Neural cell (in vitro differentiated cells): Measurements from ENCODE around the gene SMCO4. TPM values are rescaled to one million over a fixed set of nuclear protein-coding genes. Genes with fewer than 3 reads are reported as not detected.

ENCODE experiments used
- H2AFZ ChIP-seq: fragments of 200-600, 300-800 bp; sonication (generic), shearing (Covaris generic); 2 replicates; pipeline ENCODE4 v1.6.0; 2014; ENCODE audit warnings: low read depth, mild to moderate bottlenecking, antibody characterized with exemption, low read length, moderate library complexity
- H3F3A ChIP-seq: fragments of 200-600 bp; shearing (Covaris generic); 2 replicates; pipeline ENCODE4 v1.6.1; 2016; ENCODE audit warnings: mild to moderate bottlenecking, moderate library complexity, mixed read lengths, antibody characterized with exemption, low read length; ENCODE audit not compliant: insufficient read depth, poor library complexity, severe bottlenecking
- H3K27ac ChIP-seq: fragments of 200-600, 300-800 bp; sonication (generic), shearing (Covaris generic); 2 replicates; pipeline ENCODE4 v1.5.1; 2014; ENCODE audit warnings: mild to moderate bottlenecking, low read length, moderate library complexity
- H3K27me3 ChIP-seq: fragments of 300-800, 200-600 bp; sonication (generic), shearing (Covaris generic); 2 replicates; pipeline ENCODE4 v1.6.0; 2014; ENCODE audit warnings: mild to moderate bottlenecking, low read depth, low read length, moderate library complexity; ENCODE audit not compliant: insufficient read depth
- H3K36me3 ChIP-seq: fragments of 300-800, 200-600 bp; sonication (generic), shearing (Covaris generic); 2 replicates; pipeline ENCODE4 v1.5.1; 2014; ENCODE audit warnings: mild to moderate bottlenecking, antibody characterized with exemption, low read length, moderate library complexity; ENCODE audit not compliant: insufficient read depth
- H3K4me2 ChIP-seq: fragments of 300-800, 200-600 bp; sonication (generic), shearing (Covaris generic); 2 replicates; pipeline ENCODE4 v1.6.0; 2014; ENCODE audit warnings: mild to moderate bottlenecking, low read length
- H3K4me3 ChIP-seq: fragments of 300-800, 200-600 bp; sonication (generic), shearing (Covaris generic); 2 replicates; pipeline ENCODE4 v1.5.1; 2014; ENCODE audit warnings: mild to moderate bottlenecking, low read length, moderate library complexity
- H3K79me2 ChIP-seq: fragments of 200-600 bp; shearing (Covaris generic); replicated peaks from 2 replicates; pipeline ENCODE4 v1.6.0; 2014; ENCODE audit warnings: mild to moderate bottlenecking, low read length, moderate library complexity; ENCODE audit not compliant: insufficient read depth
- H3K9ac ChIP-seq: fragments of 300-800, 200-600 bp; sonication (generic), shearing (Covaris generic); 2 replicates; pipeline ENCODE4 v1.6.1; 2016; ENCODE audit warnings: mild to moderate bottlenecking, low read length, mixed read lengths
- H3K9me2 ChIP-seq: fragments of 200-600 bp; shearing (Covaris generic); 2 replicates; pipeline ENCODE4 v1.6.1; 2016; ENCODE audit warnings: mild to moderate bottlenecking, low read length, mixed read lengths; ENCODE audit not compliant: insufficient read depth
- H3K9me3 ChIP-seq: fragments of 200-600, 300-800 bp; sonication (generic), shearing (Covaris generic); 2 replicates; pipeline ENCODE4 v1.6.1; 2016; ENCODE audit warnings: mild to moderate bottlenecking, mixed run types, low read length, moderate library complexity, mixed read lengths
- H4K20me1 ChIP-seq: fragments of 200-600 bp; shearing (Covaris generic); 2 replicates; pipeline ENCODE4 v1.6.1; 2016; ENCODE audit warnings: mild to moderate bottlenecking, mixed run types; ENCODE audit not compliant: insufficient read depth
- EP300 ChIP-seq: fragments of 450-650 bp; conservative IDR thresholded peaks from 2 replicates; pipeline ENCODE4 v1.6.1; 2014; ENCODE audit warnings: antibody characterized with exemption, mild to moderate bottlenecking, moderate library complexity; ENCODE audit not compliant: poor library complexity, severe bottlenecking
- EZH2 ChIP-seq: fragments of 200-600, 300-800 bp; shearing (Covaris generic), sonication (generic); IDR thresholded peaks from 2 replicates; pipeline ENCODE4 v1.6.1; 2014; ENCODE audit warnings: antibody characterized with exemption, low read length, borderline replicate concordance, mild to moderate bottlenecking; ENCODE audit not compliant: insufficient read depth, poor library complexity, severe bottlenecking
- MXI1 ChIP-seq: fragments of 450-650 bp; conservative IDR thresholded peaks from 2 replicates; pipeline ENCODE4 v1.6.1; 2014; ENCODE audit warnings: antibody characterized with exemption, mild to moderate bottlenecking; ENCODE audit not compliant: poor library complexity, severe bottlenecking
- POLR2AphosphoS5 ChIP-seq: IDR thresholded peaks from 2 replicates; pipeline ENCODE4 v1.6.1; 2012
- RAD21 ChIP-seq: fragments of 450-650 bp; conservative IDR thresholded peaks from 2 replicates; pipeline ENCODE4 v1.6.1; 2014; ENCODE audit warnings: antibody characterized with exemption, mild to moderate bottlenecking, moderate library complexity
- SMC3 ChIP-seq: fragments of 450-650 bp; conservative IDR thresholded peaks from 2 replicates; pipeline ENCODE4 v1.6.1; 2014; ENCODE audit warnings: antibody characterized with exemption, mild to moderate bottlenecking, moderate library complexity; ENCODE audit not compliant: poor library complexity
- TAF1 ChIP-seq: IDR thresholded peaks from 2 replicates; pipeline ENCODE4 v1.6.1; 2012; ENCODE audit warnings: low read depth
- polyA plus RNA-seq: library from polyadenylated mRNA; depleted of rRNA; stranded (reverse); fragments of >200 nt; gene quantifications from 2 replicates; pipeline ENCODE4 v1.2.3, GENCODE V29; 2014
- TF ChIP-seq, protein P1 (sequence below): IDR thresholded peaks from 2 replicates; pipeline ENCODE4 v1.6.1; 2012; ENCODE audit warnings: borderline replicate concordance
- TF ChIP-seq, protein P2 (sequence below): fragments of 450-650 bp; IDR thresholded peaks from 2 replicates; pipeline ENCODE4 v1.5.1; 2014; ENCODE audit warnings: antibody characterized with exemption, mild to moderate bottlenecking, moderate library complexity; ENCODE audit not compliant: poor library complexity, severe bottlenecking

SMCO4 gene
- polyA plus RNA-seq, 1 donor from 2014 or later, result 10.0 TPM

DNA sequence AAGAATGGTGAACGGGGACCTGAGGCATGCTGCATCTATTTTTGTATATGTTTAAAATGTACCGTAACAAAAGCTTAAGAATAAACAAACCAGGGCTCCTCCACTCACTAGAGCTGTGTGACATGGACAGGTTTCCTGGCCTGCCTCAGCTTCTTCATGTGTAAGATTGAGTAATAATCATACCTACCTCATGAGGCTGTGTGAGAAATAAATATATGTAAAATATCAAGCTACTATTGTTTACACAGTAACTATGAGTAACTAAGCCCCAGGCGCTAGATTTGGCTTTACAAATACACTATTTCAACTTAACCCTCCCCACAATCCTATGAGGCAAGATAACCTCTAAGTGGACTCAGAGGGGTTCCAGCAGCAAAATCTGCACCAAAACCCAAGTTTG is 66.4 kb downstream of the SMCO4 start:
- Histone ChIP-seq H3F3A (peaks cover 6% of the 10 kb centered on the region), H2AFZ (no peak overlapping the region), H3K9me3 (no peaks in the 10 kb centered on the region), H3K27ac (no peak overlapping the region), H3K4me2 (no peak overlapping the region), H3K79me2 (no peaks in the 10 kb centered on the region), H3K9me2 (no peaks in the 10 kb centered on the region), H3K9ac (no peak overlapping the region), H3K4me3 (no peak overlapping the region), H3K27me3 (no peaks in the 10 kb centered on the region), H3K36me3 (no peaks in the 10 kb centered on the region), H4K20me1 (no peaks in the 10 kb centered on the region)
- TF ChIP-seq TAF1 (no peak), EP300 (no peak), SMC3 (no peak), EZH2 (no peak), MXI1 (no peak), POLR2AphosphoS5 (no peak), RAD21 (no peak)
- TF ChIP-seq, protein P1, sequence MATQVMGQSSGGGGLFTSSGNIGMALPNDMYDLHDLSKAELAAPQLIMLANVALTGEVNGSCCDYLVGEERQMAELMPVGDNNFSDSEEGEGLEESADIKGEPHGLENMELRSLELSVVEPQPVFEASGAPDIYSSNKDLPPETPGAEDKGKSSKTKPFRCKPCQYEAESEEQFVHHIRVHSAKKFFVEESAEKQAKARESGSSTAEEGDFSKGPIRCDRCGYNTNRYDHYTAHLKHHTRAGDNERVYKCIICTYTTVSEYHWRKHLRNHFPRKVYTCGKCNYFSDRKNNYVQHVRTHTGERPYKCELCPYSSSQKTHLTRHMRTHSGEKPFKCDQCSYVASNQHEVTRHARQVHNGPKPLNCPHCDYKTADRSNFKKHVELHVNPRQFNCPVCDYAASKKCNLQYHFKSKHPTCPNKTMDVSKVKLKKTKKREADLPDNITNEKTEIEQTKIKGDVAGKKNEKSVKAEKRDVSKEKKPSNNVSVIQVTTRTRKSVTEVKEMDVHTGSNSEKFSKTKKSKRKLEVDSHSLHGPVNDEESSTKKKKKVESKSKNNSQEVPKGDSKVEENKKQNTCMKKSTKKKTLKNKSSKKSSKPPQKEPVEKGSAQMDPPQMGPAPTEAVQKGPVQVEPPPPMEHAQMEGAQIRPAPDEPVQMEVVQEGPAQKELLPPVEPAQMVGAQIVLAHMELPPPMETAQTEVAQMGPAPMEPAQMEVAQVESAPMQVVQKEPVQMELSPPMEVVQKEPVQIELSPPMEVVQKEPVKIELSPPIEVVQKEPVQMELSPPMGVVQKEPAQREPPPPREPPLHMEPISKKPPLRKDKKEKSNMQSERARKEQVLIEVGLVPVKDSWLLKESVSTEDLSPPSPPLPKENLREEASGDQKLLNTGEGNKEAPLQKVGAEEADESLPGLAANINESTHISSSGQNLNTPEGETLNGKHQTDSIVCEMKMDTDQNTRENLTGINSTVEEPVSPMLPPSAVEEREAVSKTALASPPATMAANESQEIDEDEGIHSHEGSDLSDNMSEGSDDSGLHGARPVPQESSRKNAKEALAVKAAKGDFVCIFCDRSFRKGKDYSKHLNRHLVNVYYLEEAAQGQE, result no peak
- TF ChIP-seq, protein P2, sequence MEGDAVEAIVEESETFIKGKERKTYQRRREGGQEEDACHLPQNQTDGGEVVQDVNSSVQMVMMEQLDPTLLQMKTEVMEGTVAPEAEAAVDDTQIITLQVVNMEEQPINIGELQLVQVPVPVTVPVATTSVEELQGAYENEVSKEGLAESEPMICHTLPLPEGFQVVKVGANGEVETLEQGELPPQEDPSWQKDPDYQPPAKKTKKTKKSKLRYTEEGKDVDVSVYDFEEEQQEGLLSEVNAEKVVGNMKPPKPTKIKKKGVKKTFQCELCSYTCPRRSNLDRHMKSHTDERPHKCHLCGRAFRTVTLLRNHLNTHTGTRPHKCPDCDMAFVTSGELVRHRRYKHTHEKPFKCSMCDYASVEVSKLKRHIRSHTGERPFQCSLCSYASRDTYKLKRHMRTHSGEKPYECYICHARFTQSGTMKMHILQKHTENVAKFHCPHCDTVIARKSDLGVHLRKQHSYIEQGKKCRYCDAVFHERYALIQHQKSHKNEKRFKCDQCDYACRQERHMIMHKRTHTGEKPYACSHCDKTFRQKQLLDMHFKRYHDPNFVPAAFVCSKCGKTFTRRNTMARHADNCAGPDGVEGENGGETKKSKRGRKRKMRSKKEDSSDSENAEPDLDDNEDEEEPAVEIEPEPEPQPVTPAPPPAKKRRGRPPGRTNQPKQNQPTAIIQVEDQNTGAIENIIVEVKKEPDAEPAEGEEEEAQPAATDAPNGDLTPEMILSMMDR, result no peak

DNA sequence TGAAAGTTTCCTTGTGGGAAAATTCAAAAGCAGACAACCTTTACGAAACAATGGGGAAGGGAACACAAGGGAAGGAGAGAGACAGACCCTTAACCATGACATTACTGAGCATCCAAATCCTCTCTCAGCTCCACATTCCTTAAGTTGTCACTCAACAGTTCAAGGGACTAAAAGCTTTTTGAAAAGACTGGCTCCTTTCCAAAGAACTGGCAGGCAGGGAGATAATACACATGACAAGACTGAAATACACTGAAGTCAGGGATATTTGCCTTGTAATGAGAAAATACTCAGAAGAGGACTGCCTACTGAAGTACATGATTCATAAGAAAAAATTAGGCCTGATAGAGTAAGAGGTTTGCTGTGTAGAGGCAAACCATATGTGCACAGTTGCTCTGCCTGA is 69.1 kb downstream of the SMCO4 start:
- Histone ChIP-seq H4K20me1 (no peaks in the 10 kb centered on the region), H3F3A (peaks cover 6% of the 10 kb centered on the region), H3K9ac (no peak overlapping the region), H3K4me2 (no peak overlapping the region), H2AFZ (no peak overlapping the region), H3K9me3 (no peaks in the 10 kb centered on the region), H3K27ac (no peak overlapping the region), H3K79me2 (no peaks in the 10 kb centered on the region), H3K36me3 (no peaks in the 10 kb centered on the region), H3K4me3 (no peak overlapping the region), H3K9me2 (no peaks in the 10 kb centered on the region), H3K27me3 (no peaks in the 10 kb centered on the region)
- TF ChIP-seq RAD21 (no peak), EP300 (peak; percentile 26), TAF1 (no peak)

DNA sequence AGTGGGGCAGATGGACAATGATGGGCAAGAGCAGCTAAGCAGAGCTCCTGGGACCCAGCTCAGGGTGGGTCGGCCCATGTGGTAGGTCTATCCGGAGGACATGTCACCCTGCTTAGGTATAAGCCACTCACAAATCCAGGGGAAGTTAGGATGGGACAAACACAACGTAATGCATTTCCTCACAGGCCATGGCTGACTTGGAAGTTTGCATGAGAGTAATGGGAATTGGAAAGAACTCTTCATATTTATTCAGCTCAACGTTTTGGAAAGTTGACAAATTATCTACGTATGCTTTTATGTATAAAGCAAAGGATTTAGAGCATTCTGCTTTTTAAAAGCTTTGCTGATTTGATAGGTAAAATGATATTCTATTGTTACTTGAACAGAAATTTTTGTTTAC is 74.9 kb downstream of the SMCO4 start:
- TF ChIP-seq, protein P2, result no peak
- TF ChIP-seq EZH2 (no peak), EP300 (no peak), RAD21 (no peak), SMC3 (no peak), TAF1 (no peak), MXI1 (no peak), POLR2AphosphoS5 (no peak)
- TF ChIP-seq, protein P1, result no peak

More for the DNA sequence above, 74.9 kb downstream of the SMCO4 start:
- H3K9ac ChIP-seq, result no peak overlapping the region
- H3K9me2 ChIP-seq, result no peaks in the 10 kb centered on the region
- H3F3A ChIP-seq, result no peaks in the 10 kb centered on the region
- no peak overlapping the region for H2AFZ ChIP-seq
- no peak overlapping the region for H3K4me3 ChIP-seq
- H3K4me2 ChIP-seq, result no peak overlapping the region
- H3K27ac ChIP-seq, result no peak overlapping the region
- H3K79me2 ChIP-seq, result no peaks in the 10 kb centered on the region
- H4K20me1 ChIP-seq, result no peaks in the 10 kb centered on the region
- no peaks in the 10 kb centered on the region for H3K27me3 ChIP-seq
- H3K9me3 ChIP-seq, result no peaks in the 10 kb centered on the region
- no peaks in the 10 kb centered on the region for H3K36me3 ChIP-seq
